ENCODE measurements around the gene ORMDL2.

- no peak for TF ChIP-seq CTCF (IDR thresholded peaks at IDR 0.05; ENCODE audit: poor library complexity)
- no peak for TF ChIP-seq EZH2 (IDR thresholded peaks at IDR 0.05; ENCODE audit: borderline replicate concordance)
These were observed 44.4 kb downstream of the ORMDL2 start for GRCh38 chr12:55862286-55862685.

All from hepatocyte (in vitro differentiated cells).